GM21825 (cell line): ENCODE results near the gene CTBS.
A peak's percentile ranks its signal among the peaks of the same experiment; 100 is the strongest.
"Not testable (repeated sequence)": the region's sequence is repeated elsewhere in the genome, so short reads cannot be mapped to it uniquely, and the experiment has no call there.

Experiments
- ATAC-seq: cut with Tn5 transposase; IDR thresholded peaks from one replicate; pipeline ENCODE4 v1.9.1; 2021; ENCODE audit warnings: mild to moderate bottlenecking, moderate library complexity; ENCODE audit not compliant: unreplicated experiment

CTBS gene, protein sequence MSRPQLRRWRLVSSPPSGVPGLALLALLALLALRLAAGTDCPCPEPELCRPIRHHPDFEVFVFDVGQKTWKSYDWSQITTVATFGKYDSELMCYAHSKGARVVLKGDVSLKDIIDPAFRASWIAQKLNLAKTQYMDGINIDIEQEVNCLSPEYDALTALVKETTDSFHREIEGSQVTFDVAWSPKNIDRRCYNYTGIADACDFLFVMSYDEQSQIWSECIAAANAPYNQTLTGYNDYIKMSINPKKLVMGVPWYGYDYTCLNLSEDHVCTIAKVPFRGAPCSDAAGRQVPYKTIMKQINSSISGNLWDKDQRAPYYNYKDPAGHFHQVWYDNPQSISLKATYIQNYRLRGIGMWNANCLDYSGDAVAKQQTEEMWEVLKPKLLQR

DNA sequence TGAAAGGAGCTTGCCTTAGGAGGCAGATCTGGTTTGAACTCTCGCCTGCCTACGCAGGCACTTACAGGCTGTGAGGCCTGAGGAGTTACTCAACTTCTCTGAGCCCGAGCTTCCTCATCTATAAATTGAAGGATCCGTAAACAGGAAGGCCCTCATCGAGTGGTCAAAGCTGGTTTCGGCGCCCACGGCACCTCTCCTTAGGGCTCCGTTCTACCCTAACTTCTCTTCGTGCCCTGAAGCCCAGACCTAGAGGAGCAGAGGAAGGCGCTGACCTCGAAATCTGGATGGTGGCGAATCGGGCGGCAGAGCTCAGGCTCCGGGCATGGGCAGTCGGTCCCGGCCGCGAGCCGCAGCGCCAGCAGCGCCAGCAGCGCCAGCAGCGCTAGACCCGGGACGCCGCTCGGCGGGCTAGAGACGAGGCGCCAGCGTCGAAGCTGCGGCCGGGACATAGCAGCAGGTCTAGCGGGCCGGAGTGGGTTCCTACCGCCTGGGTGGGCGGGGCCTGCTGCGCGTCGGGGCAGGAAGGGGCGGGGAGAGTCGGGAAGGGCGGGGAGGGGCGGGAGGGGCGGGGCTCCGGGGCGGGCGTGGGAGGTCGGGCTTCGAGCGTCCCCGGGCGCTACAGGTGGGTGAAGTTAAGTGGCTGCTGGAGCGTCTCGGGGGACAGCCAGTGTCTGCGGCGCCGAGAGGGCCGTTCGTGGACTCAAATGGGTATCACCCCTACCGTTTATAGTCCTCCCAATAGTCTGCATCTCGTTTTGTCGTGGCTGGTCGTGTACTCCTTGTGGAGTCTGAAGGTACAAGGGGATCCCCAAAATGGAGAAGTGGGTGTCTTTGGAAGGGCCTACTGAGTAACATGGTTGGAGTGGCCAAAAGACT is at the start of gene CTBS:
TSS of gene CTBS (minus strand) at position 474 of the 876 bp plus-strand sequence. CDS start at position 449, 25 bp downstream.
- ATAC-seq: peak; percentile 83

- no peak for ATAC-seq
These were observed 47.3 kb upstream of the CTBS start for GRCh38 chr1:84621553-84621952.

- ATAC-seq: peak; percentile 96
These were observed 46.6 kb upstream of the CTBS start for GRCh38 chr1:84620720-84621313.

DNA sequence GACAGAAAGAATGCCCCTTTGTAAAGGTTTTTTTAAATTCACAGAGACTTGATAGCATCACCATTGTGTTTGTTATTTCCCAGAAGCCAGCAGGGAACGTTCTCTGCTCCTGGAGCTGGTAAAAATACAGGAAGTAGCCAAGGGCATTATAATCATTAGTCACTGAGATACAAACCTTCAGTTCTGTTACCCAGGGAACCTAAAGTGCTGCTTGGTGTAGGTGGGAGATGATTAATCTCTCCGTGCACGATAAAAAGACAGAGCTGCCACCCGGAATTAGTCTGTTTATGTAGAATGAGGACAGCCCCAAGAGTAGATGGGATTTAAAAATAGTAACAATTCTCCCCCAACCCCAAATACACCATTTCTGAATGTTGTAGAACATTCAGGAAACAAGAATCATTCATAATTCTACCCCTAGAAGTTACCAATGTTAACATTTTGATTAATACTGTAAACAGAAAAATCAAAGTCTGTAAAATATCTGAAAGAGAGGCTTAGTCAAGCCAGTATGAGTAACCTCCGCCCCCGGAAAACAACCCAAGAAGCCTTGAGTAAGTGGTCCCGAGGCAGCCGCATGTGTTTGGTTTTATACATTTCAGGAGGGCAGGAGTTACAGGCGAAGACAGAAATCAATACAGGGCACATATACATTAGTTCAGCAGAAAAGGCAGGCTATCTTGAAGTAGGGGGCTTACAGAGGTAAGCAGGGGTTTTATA is 45.3 kb upstream of the CTBS start:
- ATAC-seq: no peak

DNA sequence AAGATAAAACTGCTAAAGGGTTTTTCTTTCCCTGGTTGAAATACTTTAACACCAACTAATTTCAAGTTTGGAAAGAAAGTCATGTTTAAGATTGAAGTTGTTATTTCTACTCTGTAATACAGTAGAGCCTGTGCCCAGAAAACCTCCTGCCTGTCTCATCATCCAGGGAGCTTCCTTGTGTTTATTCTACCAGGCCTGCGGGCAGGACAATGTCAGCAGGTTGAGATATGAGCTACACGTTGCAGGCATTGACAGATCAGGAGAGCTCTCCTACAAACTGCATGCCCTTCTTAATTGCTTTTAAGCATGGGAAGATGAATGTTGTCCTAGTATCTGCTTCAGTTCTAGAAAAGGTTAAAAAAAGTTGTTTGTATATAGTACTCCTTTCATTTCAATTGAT is 43.1 kb upstream of the CTBS start:
- no peak for ATAC-seq

GRCh38 chr1:84615790-84616189 is 41.5 kb upstream of the CTBS start:
- no peak for ATAC-seq

DNA sequence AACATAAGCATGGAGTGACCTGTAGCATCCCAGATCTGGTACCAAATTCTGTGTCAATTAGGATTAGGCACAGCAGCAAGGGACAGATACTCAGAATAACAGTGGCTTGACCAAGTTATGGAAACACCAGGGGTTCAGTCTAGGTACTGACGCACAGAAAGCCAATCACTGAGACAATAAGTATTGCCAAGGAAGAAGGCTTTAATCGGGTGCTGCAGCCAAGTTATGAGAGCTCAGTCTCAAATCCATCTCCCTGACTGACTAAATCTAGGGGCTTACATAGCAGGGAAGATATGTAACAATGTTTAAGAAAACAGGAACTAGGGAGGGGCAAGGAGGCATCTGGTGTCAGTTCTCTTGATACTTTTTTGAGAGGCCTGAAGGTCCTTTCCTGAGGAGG is 39.6 kb upstream of the CTBS start:
- no peak for ATAC-seq

DNA sequence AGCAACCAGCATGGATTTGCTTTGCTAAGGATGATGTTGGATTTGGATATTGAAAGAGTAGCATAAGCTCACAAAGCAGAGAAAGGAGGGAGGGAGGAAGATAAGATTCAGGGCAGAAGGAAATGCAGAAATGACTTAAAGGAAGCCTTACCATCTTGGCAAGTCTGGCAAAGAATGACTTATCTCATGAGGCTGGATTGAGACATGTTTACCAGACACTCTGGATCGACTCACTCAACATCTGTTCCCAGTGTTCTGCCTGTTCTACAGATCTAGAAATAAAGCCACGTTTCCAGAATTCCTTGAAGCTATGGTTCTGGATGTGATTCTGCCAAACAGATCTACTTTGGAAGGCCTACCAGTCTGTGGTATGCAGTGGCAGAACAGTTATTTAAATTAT is 38.8 kb upstream of the CTBS start:
- ATAC-seq: no peak

DNA sequence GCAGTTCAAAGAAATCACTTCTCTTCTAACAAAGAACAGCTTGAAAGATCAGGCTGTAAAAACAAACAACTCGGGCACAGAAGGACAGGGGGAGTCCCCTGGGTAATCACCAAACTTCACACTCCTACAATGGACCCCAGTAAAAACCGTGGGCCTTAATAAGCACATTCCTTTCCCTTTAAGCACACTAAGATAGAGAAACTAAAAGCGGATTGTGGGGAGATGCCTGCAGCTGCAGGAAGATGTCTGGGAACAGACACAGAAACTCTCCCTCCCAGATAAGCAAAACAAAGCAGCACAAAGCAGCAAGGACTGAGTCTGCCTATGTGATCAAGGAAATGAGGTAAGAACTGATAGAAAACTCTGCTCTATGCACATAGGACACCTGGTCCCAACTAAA is 37.6 kb upstream of the CTBS start:
- ATAC-seq: no peak

DNA sequence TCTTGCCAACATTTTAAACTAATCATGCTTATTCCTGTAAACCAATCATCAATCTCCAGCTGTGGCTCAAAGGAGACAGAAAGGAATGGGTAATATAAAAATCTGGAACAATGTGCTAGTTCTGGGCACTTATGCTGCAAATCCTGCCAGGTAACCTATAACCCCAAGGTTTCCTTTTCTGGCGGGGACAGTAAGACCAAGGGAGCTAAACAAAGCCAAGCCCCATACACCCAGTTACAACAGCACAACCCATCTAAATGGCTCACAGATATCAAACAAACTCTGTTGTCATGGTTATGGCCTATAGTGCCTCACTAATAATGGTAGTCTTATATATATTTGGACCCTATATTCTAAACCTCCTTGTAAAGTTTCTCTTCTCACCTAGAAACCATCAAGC is 36.9 kb upstream of the CTBS start:
- ATAC-seq: no peak

DNA sequence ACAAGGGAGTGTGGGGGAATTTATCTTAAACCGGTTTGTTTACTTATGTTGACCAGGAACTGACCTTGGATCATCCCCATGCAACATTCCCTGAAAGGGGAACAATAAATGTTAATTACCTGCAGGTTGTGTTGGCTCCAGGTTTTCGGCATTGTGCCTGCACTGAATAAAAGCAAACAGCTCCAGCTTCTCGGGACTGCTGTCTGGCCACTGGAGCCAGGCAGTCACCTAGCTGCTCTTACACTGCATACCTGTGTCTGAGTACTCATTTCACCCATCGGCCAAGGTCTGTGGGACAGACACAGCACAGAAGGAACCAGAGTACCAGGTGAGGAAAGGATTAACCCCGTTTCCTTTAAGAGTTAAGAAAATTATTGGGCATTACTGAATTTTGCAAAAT is 32.7 kb upstream of the CTBS start:
- no peak for ATAC-seq

GRCh38 chr1:84605157-84605556 is 30.9 kb upstream of the CTBS start:
- no peak for ATAC-seq

GRCh38 chr1:84603941-84604830 is 29.9 kb upstream of the CTBS start:
- no peak for ATAC-seq

GRCh38 chr1:84603223-84603622 is 29.0 kb upstream of the CTBS start:
- ATAC-seq: no peak

GRCh38 chr1:84600796-84601195 is 26.6 kb upstream of the CTBS start:
- ATAC-seq: no peak

DNA sequence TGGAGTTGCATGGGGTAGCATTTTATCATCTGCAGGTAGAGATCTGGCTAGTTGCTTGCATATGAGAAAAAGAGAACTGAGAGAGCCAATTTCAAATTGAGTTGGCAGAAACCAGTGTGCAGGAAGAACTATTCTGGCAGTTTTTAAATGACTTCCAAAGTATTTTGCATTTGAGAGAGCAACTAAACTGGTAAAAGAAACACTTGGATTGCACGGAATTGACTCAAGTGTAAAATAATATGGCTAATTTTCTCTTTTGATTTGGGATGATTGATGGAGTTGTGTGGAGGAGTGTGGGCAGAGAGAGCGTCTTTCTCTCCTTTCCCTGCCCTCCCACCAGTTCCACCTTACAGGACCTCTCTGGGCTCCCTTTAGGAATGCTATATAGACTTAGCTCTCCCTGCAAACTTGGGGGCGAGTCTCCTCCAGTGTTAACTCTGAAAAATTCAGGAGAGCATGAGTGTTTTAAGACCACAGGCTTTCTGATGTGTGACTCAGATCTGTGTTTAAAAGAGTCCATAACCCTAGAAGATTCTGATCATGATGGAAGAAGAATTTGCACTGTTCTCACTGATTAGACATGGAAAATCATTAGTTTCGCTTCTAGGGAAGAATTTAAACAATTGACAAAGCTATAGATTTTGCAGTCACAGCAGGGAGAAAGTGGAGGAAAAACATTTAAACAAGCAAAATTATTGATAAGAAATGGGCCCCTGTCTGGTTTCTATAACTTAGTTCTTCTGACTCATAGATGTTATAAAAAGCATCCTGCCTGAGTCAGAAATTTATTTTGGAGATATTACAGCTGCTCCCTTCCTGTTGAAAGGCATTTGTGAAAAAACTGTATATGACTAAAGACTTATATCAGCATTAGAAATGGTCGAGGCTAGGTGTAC is 24.9 kb upstream of the CTBS start:
- ATAC-seq: peak; percentile 72

DNA sequence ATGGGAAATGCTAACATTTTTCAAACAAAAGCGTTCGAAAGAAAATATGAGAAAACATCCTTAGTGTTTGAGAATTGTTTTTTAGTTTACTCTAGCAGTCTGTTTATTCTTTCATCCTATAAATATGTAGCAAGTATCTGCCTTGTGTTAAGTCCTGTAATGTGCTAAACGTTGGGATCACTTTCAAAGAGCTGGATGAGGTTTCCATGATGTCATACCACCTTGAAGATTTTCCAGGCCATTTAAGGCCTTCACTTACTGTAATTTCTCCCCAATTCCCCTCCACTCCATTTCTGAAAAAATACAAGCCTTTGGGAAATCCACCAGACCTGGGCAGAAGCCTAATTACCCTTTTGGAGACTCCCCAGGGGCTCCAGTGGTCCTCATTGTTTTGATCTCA is 24.2 kb upstream of the CTBS start:
- no peak for ATAC-seq

- ATAC-seq: no peak
These were observed 22.8 kb upstream of the CTBS start for GRCh38 chr1:84597011-84597410.

GRCh38 chr1:84594959-84595358 is 20.7 kb upstream of the CTBS start:
- not testable (repeated sequence) for ATAC-seq
